ENCODE results near the gene SNX30. TPM values are rescaled to one million over a fixed set of nuclear protein-coding genes. Genes with fewer than 3 reads are reported as not detected.

SNX30 gene
- total and polyA plus RNA-seq, 7 donors, result 0.55 to 2.8 (median 1.6) TPM

- Histone ChIP-seq H3K9me3 (no peaks in the 10 kb centered on the region), H3K4me1 (no peaks in the 10 kb centered on the region), H3K27ac (no peak overlapping the region), H3K36me3 (ENCODE audit: insufficient read depth in 1 of 2, low read depth in 1 of 2) (no peaks in the 10 kb centered on the region), H3K27me3 (ENCODE audit: insufficient read depth in 3 of 3, low read length in 2 of 3) (peaks cover 0 to 3% (median 2%) of the 10 kb centered on the region in 3 donors), H3K4me3 (no peak overlapping the region)
- ATAC-seq (no peak), DNase-seq (no peak)
- intact Hi-C loops (cut with DNase I), result no loop called here
- TF ChIP-seq, protein P1, sequence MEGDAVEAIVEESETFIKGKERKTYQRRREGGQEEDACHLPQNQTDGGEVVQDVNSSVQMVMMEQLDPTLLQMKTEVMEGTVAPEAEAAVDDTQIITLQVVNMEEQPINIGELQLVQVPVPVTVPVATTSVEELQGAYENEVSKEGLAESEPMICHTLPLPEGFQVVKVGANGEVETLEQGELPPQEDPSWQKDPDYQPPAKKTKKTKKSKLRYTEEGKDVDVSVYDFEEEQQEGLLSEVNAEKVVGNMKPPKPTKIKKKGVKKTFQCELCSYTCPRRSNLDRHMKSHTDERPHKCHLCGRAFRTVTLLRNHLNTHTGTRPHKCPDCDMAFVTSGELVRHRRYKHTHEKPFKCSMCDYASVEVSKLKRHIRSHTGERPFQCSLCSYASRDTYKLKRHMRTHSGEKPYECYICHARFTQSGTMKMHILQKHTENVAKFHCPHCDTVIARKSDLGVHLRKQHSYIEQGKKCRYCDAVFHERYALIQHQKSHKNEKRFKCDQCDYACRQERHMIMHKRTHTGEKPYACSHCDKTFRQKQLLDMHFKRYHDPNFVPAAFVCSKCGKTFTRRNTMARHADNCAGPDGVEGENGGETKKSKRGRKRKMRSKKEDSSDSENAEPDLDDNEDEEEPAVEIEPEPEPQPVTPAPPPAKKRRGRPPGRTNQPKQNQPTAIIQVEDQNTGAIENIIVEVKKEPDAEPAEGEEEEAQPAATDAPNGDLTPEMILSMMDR (IDR thresholded peaks at IDR 0.05), result no peak
- WGBS, 3 donors, result 85 to 91% (median 88%) methylated on average over 4 of the region's 4 CpGs
These were observed 162.8 kb downstream of the SNX30 start for GRCh38 chr9:112913326-112913725.

DNA sequence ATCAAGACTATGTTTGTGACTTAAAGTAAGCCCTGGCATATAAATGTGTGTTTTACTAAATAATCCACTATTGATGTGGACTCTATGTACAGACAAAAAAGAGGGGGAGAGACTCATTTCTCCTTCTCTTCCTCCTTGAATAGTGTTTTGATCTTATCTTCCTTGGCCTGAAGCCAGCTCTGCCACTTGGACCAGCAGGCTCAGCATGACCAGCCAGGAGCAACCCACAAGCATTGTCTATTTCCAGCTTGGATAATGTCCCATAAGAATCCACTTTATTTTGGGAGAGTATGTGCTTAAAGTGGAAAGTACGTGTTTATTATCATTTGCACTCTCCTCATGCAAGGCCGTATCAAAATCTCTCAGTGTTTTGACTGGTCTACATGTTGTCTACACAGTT, 164.0 kb downstream of the SNX30 start:
- Histone ChIP-seq H3K9me3 (no peaks in the 10 kb centered on the region), H3K4me3 (no peak overlapping the region), H3K27me3 (ENCODE audit: insufficient read depth in 3 of 3, low read length in 2 of 3) (peaks cover 0 to 3% (median 0%) of the 10 kb centered on the region in 3 donors), H3K36me3 (ENCODE audit: insufficient read depth in 1 of 2, low read depth in 1 of 2) (no peaks in the 10 kb centered on the region), H3K27ac (no peak overlapping the region), H3K4me1 (no peaks in the 10 kb centered on the region)
- intact Hi-C loops (cut with DNase I), result no loop called here
- TF ChIP-seq, protein P1 (IDR thresholded peaks at IDR 0.05), result no peak
- ATAC-seq, result no peak
- no peak for DNase-seq
- 45 to 75% (median 65%) methylated on average over 2 of the region's 2 CpGs for WGBS, 3 donors

- Histone ChIP-seq H3K4me1 (no peaks in the 10 kb centered on the region), H3K9me3 (no peaks in the 10 kb centered on the region), H3K36me3 (ENCODE audit: insufficient read depth in 1 of 2, low read depth in 1 of 2) (no peaks in the 10 kb centered on the region), H3K27ac (no peak overlapping the region), H3K27me3 (ENCODE audit: insufficient read depth in 3 of 3, low read length in 2 of 3) (peaks cover 0 to 6% (median 0%) of the 10 kb centered on the region in 3 donors), H3K4me3 (no peak overlapping the region)
- intact Hi-C loops (cut with DNase I), result no loop called here
- TF ChIP-seq, protein P1 (IDR thresholded peaks at IDR 0.05), result no peak
- no peak for DNase-seq
- ATAC-seq, result no peak
- WGBS, 3 donors, result 49 to 61% (median 53%) methylated on average over 1 of the region's 1 CpG
These were observed 166.8 kb downstream of the SNX30 start for GRCh38 chr9:112917047-112917986.

- DNase-seq (no peak), ATAC-seq (no peak)
- WGBS, 3 donors, result 48 to 54% (median 53%) methylated on average over 1 of the region's 1 CpG
- TF ChIP-seq, protein P1 (IDR thresholded peaks at IDR 0.05), result no peak
- no peaks in the 10 kb centered on the region for H3K36me3 ChIP-seq (ENCODE audit: insufficient read depth in 1 of 2, low read depth in 1 of 2)
- no peaks in the 10 kb centered on the region for H3K9me3 ChIP-seq
- intact Hi-C loops (cut with DNase I), result no loop called here
- H3K27ac ChIP-seq, result no peak overlapping the region
- peaks cover 0 to 6% (median 0%) of the 10 kb centered on the region in 3 donors for H3K27me3 ChIP-seq (ENCODE audit: insufficient read depth in 3 of 3, low read length in 2 of 3)
- no peaks in the 10 kb centered on the region for H3K4me1 ChIP-seq
- H3K4me3 ChIP-seq, result no peak overlapping the region
These were observed 167.4 kb downstream of the SNX30 start for GRCh38 chr9:112917987-112918362.

Measured in psoas muscle (tissue), 8 donors.